GM18870 (cell line): ENCODE results near the gene HKDC1.
"Not testable (repeated sequence)": the region's sequence is repeated elsewhere in the genome, so short reads cannot be mapped to it uniquely, and the experiment has no call there.

Source experiments
- ATAC-seq: cut with Tn5 transposase; IDR thresholded peaks from one replicate; pipeline ENCODE4 v1.9.1; 2021; ENCODE audit warnings: moderate library complexity; ENCODE audit not compliant: unreplicated experiment

HKDC1 gene

DNA sequence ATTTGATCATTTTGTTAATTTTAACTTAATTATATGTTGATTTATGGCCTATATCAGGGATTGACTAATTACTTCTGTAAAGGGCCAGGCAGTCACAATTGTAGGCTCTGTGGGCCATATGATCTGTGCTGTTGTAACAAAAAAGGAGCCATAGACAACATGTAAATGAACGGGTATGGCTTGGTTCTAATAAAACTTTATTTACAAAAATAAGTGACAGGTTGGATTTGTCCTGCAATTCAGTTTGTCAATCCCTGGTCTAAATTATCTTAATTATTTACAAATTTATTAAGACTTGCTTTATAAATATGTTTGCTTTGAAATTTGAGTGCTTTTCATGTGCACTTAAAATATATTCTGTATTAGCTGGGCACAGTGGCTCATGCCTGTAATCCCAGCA lies 55.3 kb downstream of the HKDC1 start:
- ATAC-seq = no peak

DNA sequence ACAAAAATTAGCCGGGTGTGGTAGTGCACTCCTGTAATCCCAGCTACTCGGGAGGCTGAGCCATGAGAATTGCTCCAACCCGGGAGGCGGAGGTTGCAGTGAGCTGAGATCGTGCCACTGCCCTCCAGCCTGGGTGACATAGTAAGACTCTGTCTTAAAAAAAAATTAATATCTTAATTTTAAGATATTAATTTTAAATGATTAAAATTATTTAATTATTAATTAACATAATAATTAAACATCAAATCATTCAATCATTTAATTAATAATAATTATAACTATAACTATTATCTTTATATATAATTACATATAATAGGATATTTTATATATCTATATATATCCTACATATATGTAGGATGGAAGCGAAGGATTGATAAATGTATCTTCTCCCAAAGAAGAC lies 56.4 kb downstream of the HKDC1 start:
- no peak for ATAC-seq

DNA sequence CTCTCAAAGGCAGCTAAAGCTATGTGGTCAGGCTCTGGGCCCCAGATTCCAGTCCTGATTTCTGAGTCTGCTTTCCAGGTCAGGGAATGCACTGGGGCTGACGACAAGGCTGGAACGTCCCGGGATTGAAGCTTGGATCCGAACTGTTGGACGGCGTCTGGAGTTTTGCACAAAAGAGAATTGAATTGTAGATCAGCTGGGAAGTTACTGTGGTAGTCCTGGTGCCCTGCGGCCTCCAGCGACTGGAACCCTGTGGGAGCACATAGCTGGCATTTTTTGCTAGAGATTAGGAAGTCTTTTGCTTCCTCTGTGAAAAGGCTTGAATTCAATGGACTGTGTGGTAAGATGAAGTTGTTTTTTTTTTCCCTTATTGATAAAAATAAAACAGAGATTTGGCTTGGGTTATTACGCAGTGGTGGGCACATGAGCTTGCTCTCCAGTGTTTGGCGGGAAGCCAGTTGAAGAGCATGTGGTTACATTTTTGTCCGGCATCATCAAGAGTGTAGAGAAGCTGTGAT lies 58.4 kb downstream of the HKDC1 start, which contains the start of gene HK1:
HK1 (plus strand) TSS at position 51 of the 518 bp plus-strand sequence.
- no peak for ATAC-seq

DNA sequence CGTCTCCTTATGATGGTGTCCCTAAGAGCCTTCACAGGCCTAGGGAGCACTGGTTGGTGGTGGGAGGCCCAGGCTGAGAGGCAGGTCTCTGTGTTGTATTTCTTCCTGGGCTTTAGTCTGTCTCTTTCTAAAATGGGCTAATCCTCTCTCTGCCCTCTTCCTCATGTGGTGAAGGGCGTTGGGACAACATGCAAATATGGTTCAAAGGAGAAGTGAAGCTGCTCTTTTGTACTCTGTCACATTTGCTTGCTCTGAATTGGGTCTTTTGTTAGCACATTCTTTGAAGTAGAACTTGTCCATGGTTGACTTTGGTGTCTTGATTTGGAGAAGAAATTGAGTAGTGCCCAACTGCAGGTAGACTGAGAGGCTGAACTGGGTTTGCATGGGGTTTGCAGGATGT lies 59.0 kb downstream of the HKDC1 start:
- ATAC-seq = no peak

DNA sequence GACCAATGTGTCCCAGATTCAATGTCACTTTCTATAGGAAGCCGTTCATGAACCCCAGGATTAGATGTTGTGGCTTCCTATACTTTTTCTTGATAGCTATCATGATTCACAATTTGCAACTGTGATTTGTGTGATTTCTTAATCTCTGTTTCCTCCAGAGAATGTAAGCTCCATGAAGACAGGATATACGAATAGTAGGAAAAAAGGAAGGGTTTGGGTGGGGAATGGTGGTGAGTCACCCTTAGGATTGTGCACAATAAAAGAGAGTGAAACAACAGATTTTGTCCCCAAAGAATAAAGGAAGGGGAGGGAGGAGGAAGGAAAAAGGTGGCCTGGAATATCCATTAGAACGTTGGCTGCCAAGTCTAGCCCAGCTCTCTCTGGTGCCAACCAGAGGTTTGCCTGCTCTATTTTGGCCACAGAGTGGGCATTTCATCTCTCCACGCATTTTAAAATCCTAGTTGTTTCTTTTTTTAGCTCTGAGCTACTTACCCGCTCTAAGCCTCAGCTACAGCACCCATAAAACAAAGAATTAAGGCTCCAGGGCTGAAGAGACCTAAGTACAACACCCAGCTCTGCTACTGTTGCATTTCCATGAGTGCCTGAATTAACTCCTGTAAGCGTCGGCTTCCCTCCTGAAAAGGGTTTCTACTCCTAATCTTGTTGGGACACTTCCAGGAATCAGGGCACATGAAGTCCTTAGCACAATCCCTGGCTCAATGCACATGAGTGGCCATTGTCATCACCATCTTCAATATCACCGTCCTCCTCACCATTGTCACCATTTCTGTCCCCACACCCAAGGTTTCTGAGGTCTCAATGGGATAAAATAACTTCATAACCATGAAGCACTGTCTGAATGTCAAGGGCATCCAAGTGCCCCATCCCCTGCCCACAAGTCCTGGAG lies 61.6 kb downstream of the HKDC1 start:
- ATAC-seq = no peak

DNA sequence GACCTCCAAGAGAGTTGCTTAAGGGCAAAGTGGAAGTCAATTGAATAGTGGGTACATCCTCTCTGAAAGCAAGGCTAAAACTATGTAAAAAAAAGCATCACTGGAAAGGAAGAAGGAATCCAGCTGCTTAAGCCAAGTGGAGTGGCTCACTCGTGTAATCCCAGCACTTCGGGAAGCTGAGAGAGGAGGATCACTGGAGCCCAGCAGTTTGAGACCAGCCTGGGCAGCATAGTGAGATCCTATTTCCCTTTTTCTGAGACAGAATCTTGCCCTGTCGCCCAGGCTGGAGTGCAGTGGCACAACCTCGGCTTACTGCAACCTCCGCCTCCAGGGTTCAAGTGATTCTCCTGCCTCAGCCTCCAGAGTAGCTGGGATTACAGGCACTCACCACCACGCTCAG lies 64.3 kb downstream of the HKDC1 start:
- ATAC-seq = not testable (repeated sequence)

DNA sequence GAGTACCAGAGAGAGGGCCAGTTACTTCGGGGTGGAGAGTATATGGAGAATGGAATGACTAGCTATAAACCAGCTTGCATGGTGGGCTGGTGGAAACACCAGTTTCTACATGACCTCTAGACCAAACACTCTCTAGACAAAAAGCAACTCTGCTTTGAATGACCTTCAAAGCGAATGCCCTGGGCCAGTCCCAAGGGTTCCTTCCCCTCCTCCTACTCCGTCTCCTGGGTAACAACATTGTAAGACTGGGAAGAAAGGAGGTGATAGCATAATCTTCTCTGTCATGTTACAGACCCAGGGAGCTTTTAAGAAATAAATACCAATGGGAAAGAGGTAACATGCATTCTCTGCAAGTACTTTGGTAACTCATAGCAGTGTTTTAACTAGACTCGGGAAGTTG lies 65.6 kb downstream of the HKDC1 start:
- no peak for ATAC-seq

DNA sequence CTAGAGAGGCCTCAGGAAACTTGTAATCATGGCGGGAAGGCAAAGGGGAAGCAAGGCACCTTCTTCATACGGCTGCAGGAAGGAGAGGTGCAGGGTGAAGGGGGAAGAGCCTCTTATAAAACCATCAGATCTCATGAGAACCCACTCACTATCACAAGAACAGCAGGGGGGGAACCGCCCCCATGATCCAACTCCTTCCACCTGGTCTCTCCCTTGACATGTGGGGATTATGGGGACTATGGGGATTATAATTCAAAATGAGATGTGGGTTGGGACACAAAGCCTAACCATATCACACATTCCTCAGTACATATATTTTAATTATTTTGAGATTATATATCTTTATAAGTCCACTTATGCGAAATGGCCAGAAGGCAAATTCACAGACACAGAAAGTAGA lies 67.0 kb downstream of the HKDC1 start:
- ATAC-seq = no peak

DNA sequence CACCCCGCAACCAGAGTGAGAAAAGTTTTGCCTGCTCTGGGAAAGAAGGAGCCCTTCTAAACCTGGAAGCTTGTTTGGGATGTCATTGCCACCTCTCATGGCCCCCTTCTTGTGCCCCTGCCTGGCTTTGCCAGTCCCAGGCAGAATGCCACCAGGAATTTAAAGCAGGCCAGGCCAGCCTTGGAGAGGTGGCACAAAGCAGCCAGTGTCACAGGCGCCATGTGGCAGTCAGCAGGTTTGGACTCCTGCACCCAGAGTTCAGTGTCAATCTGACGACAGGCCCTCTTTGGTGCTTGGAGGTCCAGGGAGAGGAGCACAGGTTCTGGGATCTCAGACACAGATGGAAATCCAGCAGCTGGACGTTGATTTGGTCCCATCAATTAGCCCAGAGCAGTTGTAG lies 70.9 kb downstream of the HKDC1 start:
- no peak for ATAC-seq

DNA sequence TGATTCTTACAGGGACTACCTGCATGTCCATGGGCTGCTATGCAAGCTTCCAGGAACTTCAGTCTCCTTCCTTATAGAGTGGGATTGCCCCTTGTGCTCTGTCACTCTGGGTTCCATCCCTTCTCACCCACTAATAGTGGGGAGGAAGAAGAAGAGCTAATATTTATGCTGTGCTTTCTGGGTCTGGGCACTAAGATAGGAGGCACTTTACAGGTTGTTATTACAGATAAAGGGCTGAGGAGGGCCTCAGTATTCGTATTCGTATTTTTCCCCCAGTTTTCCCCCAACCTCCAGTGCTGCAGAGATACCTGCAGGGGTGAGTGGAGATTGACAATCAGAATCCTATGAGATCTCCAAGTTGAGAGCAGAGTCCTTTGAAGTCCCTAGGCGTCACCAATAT lies 72.3 kb downstream of the HKDC1 start:
- ATAC-seq = no peak

DNA sequence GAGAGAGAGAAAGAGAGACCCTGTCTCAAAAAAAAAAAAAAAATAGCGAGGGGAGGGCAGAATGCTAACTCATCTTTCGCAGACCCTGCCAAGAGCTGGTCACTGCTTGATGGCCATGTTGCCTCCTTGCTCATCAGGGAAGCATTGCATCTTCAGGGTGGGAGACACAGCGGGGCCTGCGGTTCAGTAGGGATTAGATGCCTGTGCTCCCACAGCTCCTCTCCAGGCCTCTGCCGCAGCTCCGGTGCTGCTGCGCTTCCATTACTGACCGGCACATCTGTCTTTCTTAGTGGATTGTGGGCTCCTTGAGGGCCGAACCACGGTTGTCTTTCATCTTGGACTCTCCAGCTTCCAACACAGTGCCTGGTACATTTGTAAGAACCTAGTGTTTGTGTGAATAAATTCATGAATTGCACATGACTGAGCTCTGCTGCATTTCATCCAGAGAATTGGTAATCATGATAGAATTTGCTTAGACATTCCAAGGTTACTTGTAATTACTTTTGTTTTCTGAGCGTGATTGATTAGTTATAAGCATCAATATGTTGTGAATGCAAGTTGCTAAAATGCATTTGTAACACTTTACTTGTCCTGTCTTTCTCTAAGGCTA lies 75.0 kb downstream of the HKDC1 start:
- no peak for ATAC-seq

DNA sequence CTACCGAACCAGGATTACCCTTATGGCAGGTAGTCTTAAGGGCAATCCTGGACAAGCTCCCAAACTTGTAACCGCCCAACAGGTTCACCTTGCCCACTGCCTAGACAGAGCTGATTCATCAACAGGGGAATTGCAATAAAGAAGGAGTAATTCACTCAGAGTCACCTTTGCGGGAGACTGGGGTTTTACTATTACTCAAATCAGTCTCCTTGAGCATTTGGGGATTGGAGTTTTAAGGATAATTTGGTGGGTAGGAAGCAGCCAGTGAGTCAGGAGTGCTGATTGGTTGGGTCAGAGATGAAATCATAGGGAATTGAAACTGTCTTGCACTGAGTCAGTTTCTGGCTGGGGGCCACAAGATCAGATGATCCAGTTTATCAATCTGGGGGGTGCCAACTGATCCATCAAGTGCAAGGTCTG lies 83.5 kb downstream of the HKDC1 start:
- ATAC-seq = no peak

DNA sequence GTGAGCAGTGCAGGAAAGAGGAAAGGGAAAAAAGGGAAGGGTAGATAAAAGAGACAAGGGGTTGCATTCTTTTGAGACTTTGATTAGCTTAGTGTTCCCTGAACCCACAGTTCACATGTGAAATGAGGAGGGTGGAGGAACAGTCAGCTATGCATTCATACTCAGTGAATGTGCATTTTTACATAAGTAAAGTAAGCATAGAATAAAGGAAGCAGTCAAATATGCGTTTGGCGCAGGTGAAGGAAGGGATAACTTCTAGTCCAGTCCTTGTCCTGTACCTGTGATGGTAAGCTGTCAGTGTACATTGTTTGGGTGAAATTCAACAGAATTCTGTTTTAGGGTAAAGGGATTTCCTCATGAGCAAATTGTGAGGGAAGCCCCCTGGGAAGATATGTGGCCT lies 86.3 kb downstream of the HKDC1 start:
- ATAC-seq = no peak

DNA sequence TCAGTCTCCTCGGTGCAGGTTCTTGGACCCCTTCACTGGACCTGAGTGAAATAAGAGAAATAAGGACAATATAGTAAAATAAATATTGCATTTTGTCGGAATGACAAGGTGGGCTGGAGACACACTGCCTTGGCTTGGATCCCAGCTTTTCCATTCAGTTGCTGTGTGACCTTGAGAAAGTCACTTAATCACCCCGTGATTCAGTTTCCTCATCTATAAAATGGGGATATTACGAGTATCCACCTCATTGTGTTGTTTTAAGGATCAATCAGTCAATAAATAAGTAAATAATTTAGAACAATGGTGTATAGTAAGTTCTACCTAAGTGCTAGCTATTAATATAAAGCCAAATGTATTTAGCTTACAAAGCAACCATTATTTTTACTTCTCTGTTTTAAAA lies 87.3 kb downstream of the HKDC1 start:
- no peak for ATAC-seq

DNA sequence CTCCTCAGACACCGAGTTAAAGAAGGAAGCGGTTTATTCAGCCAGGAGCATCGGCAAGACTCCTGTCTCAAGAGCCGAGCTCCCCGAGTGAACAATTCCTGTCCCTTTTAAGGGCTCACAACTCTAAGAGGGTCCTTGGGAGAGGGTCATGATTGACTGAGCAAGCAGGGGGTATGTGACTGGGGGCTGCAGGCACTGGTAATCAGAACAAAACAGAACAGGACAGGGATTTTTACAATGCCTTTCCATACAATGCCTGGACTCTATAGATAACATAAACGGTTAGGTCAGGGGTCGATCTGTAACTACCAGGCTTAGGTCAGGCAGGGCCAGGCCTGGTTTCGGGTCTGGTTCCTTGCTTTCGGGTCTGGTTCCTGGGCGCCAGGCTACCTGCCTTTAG lies 88.2 kb downstream of the HKDC1 start:
- ATAC-seq = not testable (repeated sequence)

DNA sequence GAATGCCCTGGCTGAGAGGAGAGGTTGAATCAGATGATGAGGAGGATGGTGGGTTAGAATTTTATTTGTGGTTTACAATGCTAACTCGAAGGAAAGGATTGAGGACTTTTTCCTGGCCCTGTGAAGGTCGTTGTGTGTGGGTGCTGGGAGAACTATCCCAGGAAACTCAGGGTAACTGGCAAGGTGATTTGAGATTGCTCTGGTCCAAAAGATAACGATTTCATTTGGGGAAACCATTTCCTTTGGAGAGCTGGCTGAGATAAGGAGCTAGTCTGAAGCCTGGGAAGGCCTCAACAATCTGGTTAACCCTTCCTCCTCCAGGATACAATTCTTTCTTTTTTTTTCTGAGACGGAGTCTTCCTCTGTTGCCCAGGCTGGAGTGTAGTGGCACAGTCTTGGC lies 91.2 kb downstream of the HKDC1 start:
- no peak for ATAC-seq

DNA sequence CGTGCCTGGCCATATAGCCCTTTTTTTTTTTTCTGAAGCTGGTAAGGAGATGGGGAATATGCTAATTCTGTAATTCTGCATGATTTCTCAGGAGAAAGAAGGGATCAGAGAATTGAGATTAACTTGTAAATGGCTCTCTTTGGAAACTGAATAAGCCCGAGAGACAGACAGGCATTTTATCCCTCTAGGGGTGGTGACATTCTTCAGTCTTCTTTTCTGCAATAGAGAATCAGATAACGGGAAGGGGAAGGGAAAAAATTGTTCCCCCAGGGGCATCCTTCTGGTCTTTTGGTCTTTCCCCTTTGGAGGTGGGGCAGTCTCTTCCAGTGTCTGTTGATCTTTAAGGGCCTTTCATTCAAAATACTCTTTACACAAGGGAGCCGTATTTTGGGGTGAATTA lies 92.4 kb downstream of the HKDC1 start:
- ATAC-seq = no peak

DNA sequence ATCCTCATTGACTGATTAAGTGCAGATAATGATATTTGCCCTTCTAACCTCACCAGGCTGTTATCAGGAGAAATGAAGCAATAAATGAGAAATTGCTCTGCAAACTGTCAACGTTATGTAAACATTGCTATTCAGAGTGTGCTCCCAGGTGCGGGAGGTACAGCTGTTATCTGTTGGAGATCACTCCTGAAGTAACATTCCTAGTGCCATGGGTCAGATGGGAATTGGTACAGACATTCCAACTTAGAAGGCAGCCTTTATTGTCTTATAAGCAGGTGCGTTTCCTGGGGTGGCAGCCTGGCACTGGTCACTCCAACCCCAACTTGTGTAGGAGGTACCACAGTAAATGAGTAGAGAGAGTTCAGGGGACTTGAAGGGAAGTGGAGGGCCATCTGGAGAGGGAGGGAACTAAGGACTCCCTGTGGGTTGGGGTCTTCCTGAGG lies 95.0 kb downstream of the HKDC1 start:
- ATAC-seq = no peak

DNA sequence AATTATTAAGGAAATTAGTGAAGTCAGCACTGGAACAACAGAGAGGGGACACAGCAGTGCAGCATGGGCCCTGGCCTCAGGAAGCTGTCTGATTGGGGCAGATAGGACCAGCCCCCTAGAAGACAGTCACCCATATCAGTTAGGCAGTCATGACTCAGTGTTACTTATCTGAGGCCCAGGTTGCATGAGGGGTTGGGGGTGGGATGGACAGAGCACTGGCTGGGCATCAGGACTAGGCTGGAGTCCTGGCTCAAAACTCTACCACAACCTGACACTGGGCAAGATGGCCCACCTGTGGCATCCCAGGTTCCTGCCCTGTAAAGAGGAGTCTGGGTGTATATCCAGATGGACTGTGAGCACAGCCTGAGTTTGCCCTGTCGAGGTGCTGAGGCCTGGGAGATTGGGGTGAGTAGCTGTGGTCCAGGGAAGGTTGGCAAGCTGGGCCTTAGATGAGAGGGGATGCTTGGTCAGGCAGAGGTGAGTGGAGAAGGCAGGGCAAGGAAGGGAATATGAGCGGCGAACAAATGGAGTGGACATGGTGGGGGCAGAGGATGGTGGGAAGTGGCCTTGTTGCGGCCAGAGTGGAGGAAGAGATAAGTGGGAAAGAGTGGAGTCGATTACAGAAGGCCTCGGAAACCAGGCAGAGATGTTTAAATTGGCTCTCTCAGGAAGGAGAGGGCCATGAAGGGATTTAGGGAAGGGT lies 95.6 kb downstream of the HKDC1 start:
- no peak for ATAC-seq

DNA sequence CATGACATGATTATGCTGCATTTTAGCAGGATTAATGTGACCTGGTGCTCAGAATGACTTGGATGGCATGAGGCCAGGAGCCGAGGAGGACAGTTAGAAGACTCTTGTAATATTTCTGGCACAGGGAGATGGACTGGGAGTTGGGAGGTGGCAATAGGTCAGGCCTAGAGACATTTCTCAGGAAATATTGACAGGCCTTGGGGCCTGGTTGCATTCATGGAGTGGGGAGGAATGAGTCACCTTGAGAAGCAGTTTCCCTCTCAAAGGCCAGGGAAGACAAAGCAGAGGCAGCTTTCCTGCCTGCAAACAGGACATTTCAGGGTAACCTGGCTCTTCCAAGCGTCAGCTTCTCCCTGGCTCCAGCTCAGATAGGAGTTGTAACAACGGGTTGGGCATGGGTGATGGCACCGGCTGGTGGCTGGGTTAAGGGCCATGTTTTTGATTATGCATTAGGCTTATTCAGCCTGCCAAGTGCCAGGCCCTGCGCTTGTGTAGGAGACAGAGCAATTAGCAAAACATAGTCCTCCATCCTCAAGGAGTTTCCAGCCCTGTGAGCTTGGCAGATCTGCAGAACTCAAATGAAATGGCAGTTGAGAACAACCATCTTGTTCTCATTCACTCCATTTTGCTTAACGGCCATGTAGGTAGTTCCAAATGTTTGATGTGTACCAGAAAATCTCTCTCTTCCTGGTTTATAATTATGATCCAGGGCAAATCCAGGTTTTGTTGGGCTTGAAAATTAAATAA lies 96.4 kb downstream of the HKDC1 start:
- ATAC-seq = no peak
